Liver (tissue), 9 donors: Measurements from ENCODE around the gene MUC13. TPM values are rescaled to one million over a fixed set of nuclear protein-coding genes. Genes with fewer than 3 reads are reported as not detected.

Experiments
- DNase-seq: peaks from one replicate; pipeline ENCODE4 v3.0.0-alpha.2; 2017; ENCODE audit warnings: low spot score
- H3K27ac ChIP-seq, 2 donors: one replicate each; pipeline ENCODE4 v1.7.0; 2013; ENCODE audit warnings: inconsistent platforms in 2 of 2, low read length in 2 of 2, control low read depth in 1 of 2, low read depth in 1 of 2, mild to moderate bottlenecking in 1 of 2
- H3K27me3 ChIP-seq, 4 donors: one replicate each; pipeline versions ENCODE4 v1.6.1 to v1.7.0; 2013; ENCODE audit warnings: low read length in 3 of 4, inconsistent platforms in 1 of 4, mild to moderate bottlenecking in 1 of 4, moderate library complexity in 1 of 4; ENCODE audit not compliant: control insufficient read depth in 4 of 4, insufficient read depth in 4 of 4
- H3K36me3 ChIP-seq, 4 donors: one replicate each; pipeline versions ENCODE4 v1.6.1 to v1.7.0; 2013; ENCODE audit warnings: low read length in 3 of 4, mild to moderate bottlenecking in 3 of 4, low read depth in 1 of 4, moderate library complexity in 1 of 4; ENCODE audit not compliant: control insufficient read depth in 4 of 4, insufficient read depth in 3 of 4
- H3K4me1 ChIP-seq, 4 donors: one replicate each; pipeline versions ENCODE4 v1.6.1 to v1.7.0; 2013; ENCODE audit warnings: low read length in 3 of 4, mild to moderate bottlenecking in 3 of 4, moderate library complexity in 1 of 4; ENCODE audit not compliant: control insufficient read depth in 4 of 4, insufficient read depth in 4 of 4
- H3K4me3 ChIP-seq, 3 donors: one replicate each; pipeline versions ENCODE4 v1.6.1 to v1.7.0; 2013; ENCODE audit warnings: low read length in 3 of 3, control low read depth in 1 of 3, low read depth in 1 of 3, mild to moderate bottlenecking in 1 of 3
- H3K9ac ChIP-seq, 2 donors: one replicate each; pipeline ENCODE4 v1.7.0; 2013; ENCODE audit warnings: low read length in 2 of 2, mild to moderate bottlenecking in 2 of 2, moderate library complexity in 2 of 2, control low read depth in 1 of 2, low read depth in 1 of 2
- H3K9me3 ChIP-seq, 4 donors: one replicate each; pipeline versions ENCODE4 v1.6.1 to v1.7.0; 2013; ENCODE audit warnings: low read length in 3 of 4; ENCODE audit not compliant: control insufficient read depth in 4 of 4
- CTCF ChIP-seq: fragments of 150-350 bp; IDR thresholded peaks from 2 replicates; pipeline ENCODE4 v1.5.1; 2017; ENCODE audit warnings: improper control_type of control experiment, low read depth, low read length; ENCODE audit not compliant: missing input control
- FOXA1 ChIP-seq: IDR thresholded peaks from 2 replicates; pipeline ENCODE4 v1.6.1; 2016; ENCODE audit warnings: antibody characterized with exemption
- FOXA2 ChIP-seq: IDR thresholded peaks from 2 replicates; pipeline ENCODE4 v1.6.1; 2016; ENCODE audit warnings: antibody characterized with exemption
- HNF4A ChIP-seq, 2 donors: conservative IDR thresholded peaks; 2 replicates each; pipeline ENCODE4 v1.6.1; 2016; ENCODE audit warnings: antibody characterized with exemption in 2 of 2, mild to moderate bottlenecking in 2 of 2
- HNF4G ChIP-seq: IDR thresholded peaks from 2 replicates; pipeline ENCODE4 v1.6.1; 2016; ENCODE audit warnings: antibody characterized with exemption
- NR2F2 ChIP-seq: IDR thresholded peaks from 2 replicates; pipeline ENCODE4 v1.6.1; 2016; ENCODE audit warnings: antibody characterized with exemption
- RXRA ChIP-seq, 2 donors: IDR thresholded peaks; 2 replicates each; pipeline ENCODE4 v1.6.1; 2017 to 2018; ENCODE audit warnings: antibody characterized with exemption in 2 of 2, mild to moderate bottlenecking in 1 of 2
- SP1 ChIP-seq: IDR thresholded peaks from 2 replicates; pipeline ENCODE4 v1.6.1; 2018; ENCODE audit warnings: antibody characterized with exemption, mild to moderate bottlenecking
- TAF1 ChIP-seq: conservative IDR thresholded peaks from 2 replicates; pipeline ENCODE4 v1.6.1; 2016; ENCODE audit warnings: antibody characterized with exemption, mild to moderate bottlenecking
- YY1 ChIP-seq: IDR thresholded peaks from 2 replicates; pipeline ENCODE4 v1.6.1; 2016; ENCODE audit warnings: antibody characterized with exemption, mild to moderate bottlenecking
- WGBS: extraction: QIAGEN DNeasy Blood & Tissue Kit; methylation state at CpG from one replicate; pipeline ENCODE4 v1.1.7; 2013; 5-methylcytosine and 5-hydroxymethylcytosine counted together
- polyA plus RNA-seq, 2 donors: library from polyadenylated mRNA; stranded (reverse) in 1 of 2; unstranded in 1 of 2; fragments of 200-250 nt in 1 of 2; fragments of >200 nt in 1 of 2; fragmentation: Nextera tagmentation in 1 of 2; extraction: Ambion mirVana in 1 of 2; gene quantifications; one replicate each; pipeline versions ENCODE4 v1.2.1 to v1.2.3, GENCODE V29; 2013 to 2015
- total RNA-seq, 2 donors: library from RNA; depleted of rRNA; stranded (reverse); fragments of >200 nt; gene quantifications; one replicate each; pipeline ENCODE4 v1.2.3, GENCODE V29; 2014
- TF ChIP-seq, protein P1 (sequence below): IDR thresholded peaks from 2 replicates; pipeline ENCODE4 v1.6.1; 2016; ENCODE audit warnings: antibody characterized with exemption
- TF ChIP-seq, protein P2 (sequence below): IDR thresholded peaks from 2 replicates; pipeline ENCODE4 v1.6.1; 2016; ENCODE audit warnings: antibody characterized with exemption
- TF ChIP-seq, protein P3 (sequence below): IDR thresholded peaks from 2 replicates; pipeline ENCODE4 v1.6.1; 2016; ENCODE audit warnings: antibody characterized with exemption, mild to moderate bottlenecking
- donor health status: healthy.
- donor health status: healthy.
- donor health status: healthy.
- donor health status: healthy.
- donor health status: healthy.

MUC13 gene
- total and polyA plus RNA-seq, 4 donors, result under 0.01 to 0.45 TPM; not detected in 2

DNA sequence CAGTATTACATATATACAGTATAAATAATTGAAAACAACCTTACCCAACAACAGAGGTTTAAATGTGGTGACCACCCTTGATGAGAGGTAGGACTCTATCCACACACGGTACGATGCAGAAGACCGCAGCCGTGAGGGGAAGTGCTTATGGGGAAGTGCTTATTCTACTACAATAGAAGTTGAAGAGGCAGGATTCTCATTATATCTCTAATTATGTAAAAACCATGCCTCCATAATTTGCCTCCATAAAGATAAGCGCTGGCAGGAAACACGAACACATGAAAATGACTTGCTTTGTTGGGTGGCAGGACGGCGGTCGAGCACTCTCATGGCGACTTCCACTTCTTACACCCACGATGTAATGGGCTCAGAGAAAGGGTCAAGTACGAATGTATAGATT lies 7.2 kb upstream of the MUC13 start:
- Histone ChIP-seq H3K4me3 (no peak overlapping the region), H3K27me3 (no peaks in the 10 kb centered on the region), H3K27ac (no peak overlapping the region), H3K36me3 (no peaks in the 10 kb centered on the region), H3K9me3 (peaks cover 0 to 2% (median 0%) of the 10 kb centered on the region in 4 donors), H3K9ac (no peak overlapping the region), H3K4me1 (no peaks in the 10 kb centered on the region)
- no peak for TF ChIP-seq TAF1
- WGBS, result 82% methylated on average over 12 of the region's 12 CpGs
- no peak for DNase-seq

DNA sequence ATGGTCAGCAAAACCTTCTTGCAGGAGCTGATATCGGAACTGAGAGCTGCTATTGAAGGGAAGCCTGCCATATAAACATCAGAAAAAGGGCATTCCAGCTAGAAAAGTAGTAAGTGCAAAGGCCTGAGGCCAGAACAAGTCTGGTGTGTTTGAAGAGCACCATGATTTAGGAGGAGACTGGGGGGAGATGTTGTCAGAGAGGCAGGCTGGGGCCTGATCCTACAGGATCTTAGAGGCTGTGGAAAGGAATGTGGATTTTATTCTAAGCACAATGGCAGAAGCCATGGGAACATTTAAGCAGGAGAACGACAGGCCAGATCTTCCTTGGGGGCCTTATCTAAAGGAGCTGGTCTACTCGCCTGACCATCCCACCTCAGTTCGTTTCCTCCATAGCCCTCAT lies 5.1 kb upstream of the MUC13 start:
- TF ChIP-seq SP1 (no peak), FOXA2 (no peak), NR2F2 (no peak), FOXA1 (no peak), HNF4G (no peak), TAF1 (no peak), CTCF (no peak), RXRA (IDR thresholded peaks at IDR 0.05) (no peak), YY1 (no peak), HNF4A (conservative IDR thresholded peaks at IDR 0.05) (no peak)
- TF ChIP-seq, protein P1, sequence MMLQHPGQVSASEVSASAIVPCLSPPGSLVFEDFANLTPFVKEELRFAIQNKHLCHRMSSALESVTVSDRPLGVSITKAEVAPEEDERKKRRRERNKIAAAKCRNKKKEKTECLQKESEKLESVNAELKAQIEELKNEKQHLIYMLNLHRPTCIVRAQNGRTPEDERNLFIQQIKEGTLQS, result no peak
- TF ChIP-seq, protein P2, sequence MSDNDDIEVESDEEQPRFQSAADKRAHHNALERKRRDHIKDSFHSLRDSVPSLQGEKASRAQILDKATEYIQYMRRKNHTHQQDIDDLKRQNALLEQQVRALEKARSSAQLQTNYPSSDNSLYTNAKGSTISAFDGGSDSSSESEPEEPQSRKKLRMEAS, result no peak
- TF ChIP-seq, protein P3, sequence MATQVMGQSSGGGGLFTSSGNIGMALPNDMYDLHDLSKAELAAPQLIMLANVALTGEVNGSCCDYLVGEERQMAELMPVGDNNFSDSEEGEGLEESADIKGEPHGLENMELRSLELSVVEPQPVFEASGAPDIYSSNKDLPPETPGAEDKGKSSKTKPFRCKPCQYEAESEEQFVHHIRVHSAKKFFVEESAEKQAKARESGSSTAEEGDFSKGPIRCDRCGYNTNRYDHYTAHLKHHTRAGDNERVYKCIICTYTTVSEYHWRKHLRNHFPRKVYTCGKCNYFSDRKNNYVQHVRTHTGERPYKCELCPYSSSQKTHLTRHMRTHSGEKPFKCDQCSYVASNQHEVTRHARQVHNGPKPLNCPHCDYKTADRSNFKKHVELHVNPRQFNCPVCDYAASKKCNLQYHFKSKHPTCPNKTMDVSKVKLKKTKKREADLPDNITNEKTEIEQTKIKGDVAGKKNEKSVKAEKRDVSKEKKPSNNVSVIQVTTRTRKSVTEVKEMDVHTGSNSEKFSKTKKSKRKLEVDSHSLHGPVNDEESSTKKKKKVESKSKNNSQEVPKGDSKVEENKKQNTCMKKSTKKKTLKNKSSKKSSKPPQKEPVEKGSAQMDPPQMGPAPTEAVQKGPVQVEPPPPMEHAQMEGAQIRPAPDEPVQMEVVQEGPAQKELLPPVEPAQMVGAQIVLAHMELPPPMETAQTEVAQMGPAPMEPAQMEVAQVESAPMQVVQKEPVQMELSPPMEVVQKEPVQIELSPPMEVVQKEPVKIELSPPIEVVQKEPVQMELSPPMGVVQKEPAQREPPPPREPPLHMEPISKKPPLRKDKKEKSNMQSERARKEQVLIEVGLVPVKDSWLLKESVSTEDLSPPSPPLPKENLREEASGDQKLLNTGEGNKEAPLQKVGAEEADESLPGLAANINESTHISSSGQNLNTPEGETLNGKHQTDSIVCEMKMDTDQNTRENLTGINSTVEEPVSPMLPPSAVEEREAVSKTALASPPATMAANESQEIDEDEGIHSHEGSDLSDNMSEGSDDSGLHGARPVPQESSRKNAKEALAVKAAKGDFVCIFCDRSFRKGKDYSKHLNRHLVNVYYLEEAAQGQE, result no peak
- Histone ChIP-seq H3K4me1 (no peaks in the 10 kb centered on the region), H3K4me3 (no peak overlapping the region), H3K9me3 (peaks cover 0 to 2% (median 0%) of the 10 kb centered on the region in 4 donors), H3K27me3 (no peaks in the 10 kb centered on the region), H3K36me3 (no peaks in the 10 kb centered on the region), H3K27ac (no peak overlapping the region), H3K9ac (no peak overlapping the region)
- WGBS, result 92% methylated on average over 4 of the region's 4 CpGs
- DNase-seq, result no peak

GRCh38 chr3:124938896-124939295 lies 4.3 kb upstream of the MUC13 start:
- Histone ChIP-seq H3K9me3 (peaks cover 0 to 2% (median 0%) of the 10 kb centered on the region in 4 donors), H3K36me3 (no peaks in the 10 kb centered on the region), H3K4me1 (no peaks in the 10 kb centered on the region), H3K9ac (no peak overlapping the region), H3K4me3 (no peak overlapping the region), H3K27ac (no peak overlapping the region), H3K27me3 (no peaks in the 10 kb centered on the region)
- DNase-seq, result no peak
- no peak for TF ChIP-seq RXRA (IDR thresholded peaks at IDR 0.05)
- TF ChIP-seq CTCF, result no peak
- WGBS, result 97% methylated on average over 5 of the region's 5 CpGs
